Activated T-helper 2 cell treated with anti-CD3 and anti-CD28 coated beads, Interferon-gamma antibody, Interleukin-2, Interleukin-4, amounts not matched to agents 10 μg/mL and 5 μg/mL and 100 μg/mL, durations not matched to agents 14 hours and 24 hours and 36 hours (primary cell): ENCODE results near the gene PDCD1. TPM values are rescaled to one million over a fixed set of nuclear protein-coding genes. Genes with fewer than 3 reads are reported as not detected.

Experiments used
- DNase-seq: peaks from one replicate; pipeline ENCODE4 v3.0.0; 2021; ENCODE audit warnings: low spot score
- H3K27ac Mint-ChIP-seq: one replicate; pipeline ENCODE4 v1.8.0; 2021; ENCODE audit warnings: mixed read lengths
- H3K27me3 Mint-ChIP-seq: one replicate; pipeline ENCODE4 v1.8.0; 2021; ENCODE audit warnings: low read depth, mixed read lengths
- H3K36me3 Mint-ChIP-seq: one replicate; pipeline ENCODE4 v1.8.0; 2021; ENCODE audit warnings: low read depth, mixed read lengths
- H3K4me1 Mint-ChIP-seq: one replicate; pipeline ENCODE4 v1.8.0; 2021; ENCODE audit warnings: low read depth, mixed read lengths
- H3K4me3 Mint-ChIP-seq: one replicate; pipeline ENCODE4 v1.8.0; 2021; ENCODE audit warnings: low read depth, mild to moderate bottlenecking, moderate library complexity, mixed read lengths
- H3K9me3 Mint-ChIP-seq: one replicate; pipeline ENCODE4 v1.8.0; 2021; ENCODE audit warnings: mixed read lengths
- intact Hi-C: fragments of 100-400 bp; cut with micrococcal nuclease; formaldehyde crosslinking; loops from one replicate; pipeline ENCODE4 v1.15.1; 2023
- total RNA-seq: library from RNA; stranded (reverse); gene quantifications from 2 replicates; pipeline ENCODE4 v1.2.3, GENCODE V29; 2022

The PDCD1 gene
- total RNA-seq, 1 donor from 2014 or later, result 44.7 TPM

- peaks cover 4% of the 10 kb centered on the region for H3K27me3 Mint-ChIP-seq
- no peak overlapping the region for H3K27ac Mint-ChIP-seq
- H3K36me3 Mint-ChIP-seq, result no peaks in the 10 kb centered on the region
- no peak overlapping the region for H3K4me3 Mint-ChIP-seq
- H3K4me1 Mint-ChIP-seq, result no peaks in the 10 kb centered on the region
- no peak for DNase-seq
- intact Hi-C loops, result no loop called here
- no peaks in the 10 kb centered on the region for H3K9me3 Mint-ChIP-seq
Measured at GRCh38 chr2:241901018-241901380, 42.3 kb upstream of the PDCD1 start.

- intact Hi-C loops, result no loop called here
- no peak for DNase-seq
- Mint-ChIP-seq H3K27ac (no peak overlapping the region), H3K27me3 (peaks cover 4% of the 10 kb centered on the region), H3K4me1 (no peaks in the 10 kb centered on the region), H3K36me3 (peaks cover 3% of the 10 kb centered on the region), H3K4me3 (no peak overlapping the region), H3K9me3 (no peaks in the 10 kb centered on the region)
Measured at GRCh38 chr2:241900251-241901017, 41.7 kb upstream of the PDCD1 start.

- H3K4me1 Mint-ChIP-seq, result no peaks in the 10 kb centered on the region
- no peak overlapping the region for H3K4me3 Mint-ChIP-seq
- no peak overlapping the region for H3K27ac Mint-ChIP-seq
- H3K36me3 Mint-ChIP-seq, result peaks cover 3% of the 10 kb centered on the region
- peaks cover 4% of the 10 kb centered on the region for H3K27me3 Mint-ChIP-seq
- H3K9me3 Mint-ChIP-seq, result no peaks in the 10 kb centered on the region
- DNase-seq, result no peak
- intact Hi-C loops, result no loop called here
Measured at GRCh38 chr2:241898463-241899270, 40.0 kb upstream of the PDCD1 start.

GRCh38 chr2:241897231-241897916, 38.7 kb upstream of the PDCD1 start:
- H3K27ac Mint-ChIP-seq, result peak overlapping the region; percentile 16
- H3K4me1 Mint-ChIP-seq, result no peaks in the 10 kb centered on the region
- DNase-seq, result no peak
- H3K36me3 Mint-ChIP-seq, result peaks cover 3% of the 10 kb centered on the region
- peaks cover 4% of the 10 kb centered on the region for H3K27me3 Mint-ChIP-seq
- no peak overlapping the region for H3K4me3 Mint-ChIP-seq
- H3K9me3 Mint-ChIP-seq, result no peaks in the 10 kb centered on the region
- intact Hi-C loops, result no loop called here

- Mint-ChIP-seq H3K27me3 (peaks cover 2% of the 10 kb centered on the region), H3K27ac (peak overlapping the region; percentile 16), H3K4me1 (no peaks in the 10 kb centered on the region), H3K9me3 (no peaks in the 10 kb centered on the region), H3K4me3 (no peak overlapping the region), H3K36me3 (peaks cover 3% of the 10 kb centered on the region)
- no peak for DNase-seq
- intact Hi-C loops, result no loop called here
Measured at GRCh38 chr2:241896746-241897201, 38.1 kb upstream of the PDCD1 start.

- Mint-ChIP-seq H3K36me3 (peaks cover 3% of the 10 kb centered on the region), H3K27ac (peak overlapping the region; percentile 88), H3K9me3 (no peaks in the 10 kb centered on the region), H3K4me1 (no peaks in the 10 kb centered on the region), H3K4me3 (no peak overlapping the region), H3K27me3 (peaks cover 2% of the 10 kb centered on the region)
- intact Hi-C loops, result no loop called here
- no peak for DNase-seq
Measured at GRCh38 chr2:241895712-241896641, 37.3 kb upstream of the PDCD1 start.

- intact Hi-C loops, result no loop called here
- Mint-ChIP-seq H3K27ac (peak overlapping the region; percentile 46), H3K4me3 (no peak overlapping the region), H3K27me3 (peaks cover 2% of the 10 kb centered on the region), H3K36me3 (peaks cover 3% of the 10 kb centered on the region), H3K4me1 (no peaks in the 10 kb centered on the region), H3K9me3 (no peaks in the 10 kb centered on the region)
- no peak for DNase-seq
Measured at GRCh38 chr2:241895427-241895711, 36.7 kb upstream of the PDCD1 start.

- DNase-seq, result no peak
- H3K4me3 Mint-ChIP-seq, result no peak overlapping the region
- H3K9me3 Mint-ChIP-seq, result no peaks in the 10 kb centered on the region
- H3K27me3 Mint-ChIP-seq, result peaks cover 2% of the 10 kb centered on the region
- no peaks in the 10 kb centered on the region for H3K4me1 Mint-ChIP-seq
- intact Hi-C loops, result no loop called here
- H3K36me3 Mint-ChIP-seq, result peaks cover 3% of the 10 kb centered on the region
- no peak overlapping the region for H3K27ac Mint-ChIP-seq
Measured at GRCh38 chr2:241894681-241895426, 36.2 kb upstream of the PDCD1 start.

- peaks cover 9% of the 10 kb centered on the region for H3K36me3 Mint-ChIP-seq
- H3K4me3 Mint-ChIP-seq, result no peak overlapping the region
- intact Hi-C loops, result no loop called here
- H3K9me3 Mint-ChIP-seq, result no peaks in the 10 kb centered on the region
- H3K27ac Mint-ChIP-seq, result no peak overlapping the region
- H3K4me1 Mint-ChIP-seq, result peaks cover 1% of the 10 kb centered on the region
- DNase-seq, result no peak
- peaks cover 2% of the 10 kb centered on the region for H3K27me3 Mint-ChIP-seq
Measured at GRCh38 chr2:241894056-241894641, 35.5 kb upstream of the PDCD1 start.

- Mint-ChIP-seq H3K27ac (no peak overlapping the region), H3K4me3 (no peak overlapping the region), H3K36me3 (peaks cover 13% of the 10 kb centered on the region), H3K4me1 (peaks cover 2% of the 10 kb centered on the region), H3K9me3 (no peaks in the 10 kb centered on the region), H3K27me3 (peaks cover 2% of the 10 kb centered on the region)
- no peak for DNase-seq
- intact Hi-C loops, result no loop called here
Measured at GRCh38 chr2:241893265-241893664, 34.6 kb upstream of the PDCD1 start.

- peaks cover 4% of the 10 kb centered on the region for H3K9me3 Mint-ChIP-seq
- peaks cover 4% of the 10 kb centered on the region for H3K4me1 Mint-ChIP-seq
- no peak for DNase-seq
- H3K4me3 Mint-ChIP-seq, result no peak overlapping the region
- intact Hi-C loops, result no loop called here
- H3K27ac Mint-ChIP-seq, result no peak overlapping the region
- peaks cover 2% of the 10 kb centered on the region for H3K27me3 Mint-ChIP-seq
- peaks cover 19% of the 10 kb centered on the region for H3K36me3 Mint-ChIP-seq
Measured at GRCh38 chr2:241892299-241893137, 33.8 kb upstream of the PDCD1 start.
